HEK293 (cell line): Measurements from ENCODE around the gene LYRM1.

Experiments used
- BCL11A ChIP-seq: fragments of 450-650 bp; formaldehyde crosslinking; IDR thresholded peaks from 2 replicates; pipeline ENCODE4 v1.5.1; 2016; ENCODE audit warnings: low read depth, missing biosample characterization, missing genetic modification characterization
- PRDM1 ChIP-seq: fragments of 450-650 bp; formaldehyde crosslinking; IDR thresholded peaks from 2 replicates; pipeline ENCODE4; 2016; ENCODE audit warnings: missing biosample characterization, missing genetic modification characterization
- SETDB1 ChIP-seq: IDR thresholded peaks from one replicate; pipeline ENCODE4 v1.6.1; 2017; ENCODE audit warnings: mild to moderate bottlenecking, low read length, moderate library complexity, mixed read lengths; ENCODE audit not compliant: insufficient read length
- ZBTB21 ChIP-seq: fragments of 450-650 bp; formaldehyde crosslinking; IDR thresholded peaks from 2 replicates; pipeline ENCODE4 v1.5.1; 2017; ENCODE audit warnings: missing biosample characterization, missing genetic modification characterization
- ZFP37 ChIP-seq: fragments of 450-650 bp; formaldehyde crosslinking; IDR thresholded peaks from 2 replicates; pipeline ENCODE4 v1.5.1; 2016; ENCODE audit warnings: missing biosample characterization, missing genetic modification characterization
- ZNF138 ChIP-seq: fragments of 450-650 bp; formaldehyde crosslinking; IDR thresholded peaks from 2 replicates; pipeline ENCODE4 v1.5.1; 2016; ENCODE audit warnings: missing biosample characterization, missing genetic modification characterization, borderline replicate concordance
- ZNF423 ChIP-seq: fragments of 450-650 bp; formaldehyde crosslinking; IDR thresholded peaks from 2 replicates; pipeline ENCODE4 v1.5.1; 2016; ENCODE audit warnings: missing biosample characterization, missing genetic modification characterization
- ZNF626 ChIP-seq: fragments of 450-650 bp; sonication (Bioruptor Pico); formaldehyde crosslinking; IDR thresholded peaks from 2 replicates; pipeline ENCODE4 v1.5.1; 2018; ENCODE audit warnings: missing biosample characterization, missing genetic modification characterization, inconsistent platforms
- TF ChIP-seq, protein P1 (sequence below): fragments of 450-650 bp; IDR thresholded peaks from 2 replicates; pipeline ENCODE4 v1.5.1; 2018; ENCODE audit warnings: missing biosample characterization, missing genetic modification characterization
- TF ChIP-seq, protein P2 (sequence below): fragments of 450-650 bp; formaldehyde crosslinking; IDR thresholded peaks from 2 replicates; pipeline ENCODE4 v1.5.1; 2017; ENCODE audit warnings: missing biosample characterization, missing genetic modification characterization
- TF ChIP-seq, protein P3 (sequence below): fragments of 450-650 bp; formaldehyde crosslinking; IDR thresholded peaks from 2 replicates; pipeline ENCODE4 v1.5.1; 2016; ENCODE audit warnings: missing biosample characterization, missing genetic modification characterization
- TF ChIP-seq, protein P4 (sequence below): fragments of 450-650 bp; formaldehyde crosslinking; IDR thresholded peaks from 2 replicates; pipeline ENCODE4 v1.5.1; 2016; ENCODE audit warnings: missing biosample characterization, missing genetic modification characterization

DNA sequence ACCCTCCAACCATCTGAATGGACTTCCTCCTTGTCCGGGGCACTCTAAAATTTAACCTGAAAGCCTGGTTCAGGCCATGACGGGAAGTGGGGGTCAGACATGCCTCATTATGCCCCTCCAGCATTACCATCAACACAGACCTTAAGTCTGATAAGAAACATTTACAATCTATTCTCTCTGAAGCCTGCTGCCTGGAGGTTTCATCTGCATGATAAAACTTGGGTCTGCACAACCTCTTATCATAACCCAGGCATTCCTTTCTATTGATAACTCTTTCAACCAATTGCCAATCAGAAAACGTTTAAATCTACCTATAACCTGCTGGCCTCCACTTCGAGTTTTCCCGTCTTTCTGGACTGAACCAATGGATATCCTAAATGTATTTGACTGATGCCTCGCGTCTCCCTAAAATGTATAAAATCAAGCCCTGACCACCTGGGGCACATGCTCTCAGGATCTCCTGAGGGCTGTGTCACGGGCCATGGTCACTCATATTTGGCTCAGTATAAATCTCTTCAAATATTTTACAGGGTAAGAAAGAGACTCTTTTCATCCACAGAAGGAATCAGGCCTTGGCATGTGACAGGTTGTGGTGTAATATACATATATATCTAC is 45.6 kb downstream of the LYRM1 start:
- TF ChIP-seq, protein P1, sequence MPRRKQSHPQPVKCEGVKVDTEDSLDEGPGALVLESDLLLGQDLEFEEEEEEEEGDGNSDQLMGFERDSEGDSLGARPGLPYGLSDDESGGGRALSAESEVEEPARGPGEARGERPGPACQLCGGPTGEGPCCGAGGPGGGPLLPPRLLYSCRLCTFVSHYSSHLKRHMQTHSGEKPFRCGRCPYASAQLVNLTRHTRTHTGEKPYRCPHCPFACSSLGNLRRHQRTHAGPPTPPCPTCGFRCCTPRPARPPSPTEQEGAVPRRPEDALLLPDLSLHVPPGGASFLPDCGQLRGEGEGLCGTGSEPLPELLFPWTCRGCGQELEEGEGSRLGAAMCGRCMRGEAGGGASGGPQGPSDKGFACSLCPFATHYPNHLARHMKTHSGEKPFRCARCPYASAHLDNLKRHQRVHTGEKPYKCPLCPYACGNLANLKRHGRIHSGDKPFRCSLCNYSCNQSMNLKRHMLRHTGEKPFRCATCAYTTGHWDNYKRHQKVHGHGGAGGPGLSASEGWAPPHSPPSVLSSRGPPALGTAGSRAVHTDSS (tag by site-specific recombination) = no peak
- TF ChIP-seq, protein P2, sequence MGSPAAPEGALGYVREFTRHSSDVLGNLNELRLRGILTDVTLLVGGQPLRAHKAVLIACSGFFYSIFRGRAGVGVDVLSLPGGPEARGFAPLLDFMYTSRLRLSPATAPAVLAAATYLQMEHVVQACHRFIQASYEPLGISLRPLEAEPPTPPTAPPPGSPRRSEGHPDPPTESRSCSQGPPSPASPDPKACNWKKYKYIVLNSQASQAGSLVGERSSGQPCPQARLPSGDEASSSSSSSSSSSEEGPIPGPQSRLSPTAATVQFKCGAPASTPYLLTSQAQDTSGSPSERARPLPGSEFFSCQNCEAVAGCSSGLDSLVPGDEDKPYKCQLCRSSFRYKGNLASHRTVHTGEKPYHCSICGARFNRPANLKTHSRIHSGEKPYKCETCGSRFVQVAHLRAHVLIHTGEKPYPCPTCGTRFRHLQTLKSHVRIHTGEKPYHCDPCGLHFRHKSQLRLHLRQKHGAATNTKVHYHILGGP (tag by site-specific recombination) = no peak
- TF ChIP-seq BCL11A (no peak), ZNF423 (no peak), ZNF626 (tag by site-specific recombination) (no peak), SETDB1 (no peak), ZBTB21 (tag by site-specific recombination) (no peak), ZFP37 (tag by site-specific recombination) (no peak), PRDM1 (tag by site-specific recombination) (no peak), ZNF138 (tag by site-specific recombination) (no peak)
- TF ChIP-seq, protein P3, sequence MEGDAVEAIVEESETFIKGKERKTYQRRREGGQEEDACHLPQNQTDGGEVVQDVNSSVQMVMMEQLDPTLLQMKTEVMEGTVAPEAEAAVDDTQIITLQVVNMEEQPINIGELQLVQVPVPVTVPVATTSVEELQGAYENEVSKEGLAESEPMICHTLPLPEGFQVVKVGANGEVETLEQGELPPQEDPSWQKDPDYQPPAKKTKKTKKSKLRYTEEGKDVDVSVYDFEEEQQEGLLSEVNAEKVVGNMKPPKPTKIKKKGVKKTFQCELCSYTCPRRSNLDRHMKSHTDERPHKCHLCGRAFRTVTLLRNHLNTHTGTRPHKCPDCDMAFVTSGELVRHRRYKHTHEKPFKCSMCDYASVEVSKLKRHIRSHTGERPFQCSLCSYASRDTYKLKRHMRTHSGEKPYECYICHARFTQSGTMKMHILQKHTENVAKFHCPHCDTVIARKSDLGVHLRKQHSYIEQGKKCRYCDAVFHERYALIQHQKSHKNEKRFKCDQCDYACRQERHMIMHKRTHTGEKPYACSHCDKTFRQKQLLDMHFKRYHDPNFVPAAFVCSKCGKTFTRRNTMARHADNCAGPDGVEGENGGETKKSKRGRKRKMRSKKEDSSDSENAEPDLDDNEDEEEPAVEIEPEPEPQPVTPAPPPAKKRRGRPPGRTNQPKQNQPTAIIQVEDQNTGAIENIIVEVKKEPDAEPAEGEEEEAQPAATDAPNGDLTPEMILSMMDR = no peak
- TF ChIP-seq, protein P4, sequence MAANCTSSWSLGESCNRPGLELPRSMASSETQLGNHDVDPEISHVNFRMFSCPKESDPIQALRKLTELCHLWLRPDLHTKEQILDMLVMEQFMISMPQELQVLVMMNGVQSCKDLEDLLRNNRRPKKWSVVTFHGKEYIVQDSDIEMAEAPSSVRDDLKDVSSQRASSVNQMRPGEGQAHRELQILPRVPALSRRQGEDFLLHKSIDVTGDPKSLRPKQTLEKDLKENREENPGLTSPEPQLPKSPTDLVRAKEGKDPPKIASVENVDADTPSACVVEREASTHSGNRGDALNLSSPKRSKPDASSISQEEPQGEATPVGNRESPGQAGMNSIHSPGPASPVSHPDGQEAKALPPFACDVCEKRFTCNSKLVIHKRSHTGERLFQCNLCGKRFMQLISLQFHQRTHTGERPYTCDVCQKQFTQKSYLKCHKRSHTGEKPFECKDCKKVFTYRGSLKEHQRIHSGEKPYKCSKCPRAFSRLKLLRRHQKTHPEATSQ (tag by site-specific recombination) = no peak
